K562 (cell line): ENCODE results near the gene TAF1B. TPM values are rescaled to one million over a fixed set of nuclear protein-coding genes. Genes with fewer than 3 reads are reported as not detected.

Experiments used
- CEBPZ ChIP-seq: fragments of 150-350 bp; IDR thresholded peaks from 2 replicates; pipeline ENCODE4 v1.6.1; 2014; ENCODE audit warnings: low read depth, mild to moderate bottlenecking, low read length, borderline replicate concordance
- PHF20 ChIP-seq: fragments of 450-650 bp; IDR thresholded peaks from 2 replicates; pipeline ENCODE4 v1.6.1; 2018; ENCODE audit not compliant: partially characterized antibody
- PRPF4 ChIP-seq: fragments of 200-400 bp; formaldehyde crosslinking; IDR thresholded peaks from one replicate; pipeline ENCODE4 v1.6.1; 2017; ENCODE audit warnings: low read length, low read depth, mild to moderate bottlenecking; ENCODE audit not compliant: insufficient read depth, poor library complexity, severe bottlenecking
- STAT5B ChIP-seq: fragments of 250-450 bp; sonication (Bioruptor Pico); IDR thresholded peaks from 2 replicates; pipeline ENCODE4 v1.8.0; 2021; ENCODE audit warnings: mild to moderate bottlenecking, inconsistent platforms
- TEAD1 ChIP-seq, 2 experiments: fragments of 450-650 bp in 1 of 2; sonication (generic) in 1 of 2; formaldehyde crosslinking; IDR thresholded peaks; 2 replicates each; pipeline versions ENCODE4 v1.4.0 to v1.8.0; 2020 to 2022; ENCODE audit warnings: mild to moderate bottlenecking in 2 of 2, missing genetic modification reagents in 1 of 2
- THRB ChIP-seq: fragments of 450-650 bp; formaldehyde crosslinking; conservative IDR thresholded peaks from 2 replicates; pipeline ENCODE4 v1.4.0; 2022; ENCODE audit warnings: mild to moderate bottlenecking, missing genetic modification characterization
- TRIM28 ChIP-seq: fragments of 450-650 bp; IDR thresholded peaks from 2 replicates; pipeline ENCODE4 v1.6.1; 2017
- ZNF146 ChIP-seq: IDR thresholded peaks from one replicate; pipeline ENCODE4 v1.6.1; 2018; ENCODE audit warnings: missing compliant biosample characterization; ENCODE audit not compliant: unreplicated experiment
- ZNF217 ChIP-seq: sonication (generic); formaldehyde crosslinking; IDR thresholded peaks from 2 replicates; pipeline ENCODE4 v1.8.0; 2022; ENCODE audit warnings: mild to moderate bottlenecking, missing genetic modification reagents
- polyA plus RNA-seq, 8 experiments: library from polyadenylated mRNA; depleted of rRNA in 4 of 8; stranded (reverse) in 5 of 8; unstranded in 3 of 8; fragments of >200 nt; fragmentation: Nextera tagmentation in 2 of 8; fragmentation: Illumina TruSeq in 1 of 8; extraction: Ambion mirVana in 2 of 8; extraction: Trizol in 1 of 8; gene quantifications; 2 replicates each; pipeline versions ENCODE4 v1.2.1 to v1.2.3, GENCODE V29; 2011 to 2014; ENCODE audit warnings: inconsistent platforms in 1 of 8, missing spikeins in 1 of 8
- total RNA-seq, 7 experiments: library from RNA; depleted of rRNA in 6 of 7; stranded (reverse); fragments of >200 nt in 6 of 7; fragmentation: Illumina TruSeq in 2 of 7; extraction: Trizol in 2 of 7; gene quantifications; 2 replicates each; pipeline versions ENCODE4 v1.2.1 to v1.2.3, GENCODE V29; 2011 to 2021; ENCODE audit warnings: low replicate concordance in 1 of 7
- TF ChIP-seq, protein P1 (sequence below), 2 experiments: fragments of 450-650 bp; formaldehyde crosslinking in 1 of 2; IDR thresholded peaks; 2 replicates each; pipeline versions ENCODE4 v1.4.0 to v1.6.1; 2014 to 2020; ENCODE audit warnings: mild to moderate bottlenecking in 2 of 2, borderline replicate concordance in 1 of 2, low read depth in 1 of 2
- TF ChIP-seq, protein P2 (sequence below): sonication (generic); formaldehyde crosslinking; IDR thresholded peaks from 2 replicates; pipeline ENCODE4 v1.8.1; 2023; ENCODE audit warnings: mild to moderate bottlenecking, missing genetic modification reagents

TAF1B gene
- total and polyA plus RNA-seq, 9 of the 15 experiments (the other 6 are each of a cell fraction or from before 2014, with no cell fraction given): 8.8 to 25.1 (median 17.3) TPM

DNA sequence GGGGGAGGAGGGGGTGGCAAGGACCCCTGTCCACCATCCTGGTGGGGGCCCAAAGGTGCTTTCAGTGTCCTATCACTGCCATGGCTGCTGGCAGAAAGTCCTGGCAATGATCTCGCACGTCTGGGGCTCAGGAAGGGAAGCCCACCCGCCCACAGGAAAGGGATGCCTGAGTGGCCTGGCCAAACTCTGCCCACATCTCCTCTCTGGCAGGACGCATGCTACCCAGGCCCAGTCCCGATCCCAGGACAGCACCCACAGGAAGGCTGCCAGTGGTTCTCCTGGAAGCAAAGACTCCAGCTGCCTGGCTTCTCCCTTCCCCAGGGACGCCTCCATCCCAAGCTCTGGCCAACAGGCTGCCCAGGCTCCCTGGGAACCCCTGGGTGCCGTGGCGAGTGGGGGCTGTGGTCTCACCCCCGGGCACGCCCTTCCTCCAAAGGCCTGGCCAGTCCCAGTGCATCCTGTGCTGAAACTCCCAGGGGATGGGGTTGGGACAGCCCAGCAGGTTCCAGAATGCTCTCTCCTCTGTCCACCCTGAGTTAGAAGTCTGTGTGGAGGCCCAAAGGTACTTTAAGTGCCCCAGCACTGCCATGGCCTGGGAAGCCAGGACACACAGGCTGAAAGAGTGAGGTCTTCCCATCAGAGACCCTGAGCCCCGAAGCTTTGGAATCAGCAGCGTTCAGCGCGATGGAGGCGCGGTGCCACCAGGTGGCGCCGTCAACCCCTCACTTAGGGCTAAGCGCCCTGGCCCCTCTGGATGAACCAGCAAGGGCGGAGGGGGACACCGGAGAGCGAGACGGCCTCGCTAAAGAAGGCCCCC, 29.8 kb upstream of the TAF1B start (continued):
- TF ChIP-seq, protein P1, sequence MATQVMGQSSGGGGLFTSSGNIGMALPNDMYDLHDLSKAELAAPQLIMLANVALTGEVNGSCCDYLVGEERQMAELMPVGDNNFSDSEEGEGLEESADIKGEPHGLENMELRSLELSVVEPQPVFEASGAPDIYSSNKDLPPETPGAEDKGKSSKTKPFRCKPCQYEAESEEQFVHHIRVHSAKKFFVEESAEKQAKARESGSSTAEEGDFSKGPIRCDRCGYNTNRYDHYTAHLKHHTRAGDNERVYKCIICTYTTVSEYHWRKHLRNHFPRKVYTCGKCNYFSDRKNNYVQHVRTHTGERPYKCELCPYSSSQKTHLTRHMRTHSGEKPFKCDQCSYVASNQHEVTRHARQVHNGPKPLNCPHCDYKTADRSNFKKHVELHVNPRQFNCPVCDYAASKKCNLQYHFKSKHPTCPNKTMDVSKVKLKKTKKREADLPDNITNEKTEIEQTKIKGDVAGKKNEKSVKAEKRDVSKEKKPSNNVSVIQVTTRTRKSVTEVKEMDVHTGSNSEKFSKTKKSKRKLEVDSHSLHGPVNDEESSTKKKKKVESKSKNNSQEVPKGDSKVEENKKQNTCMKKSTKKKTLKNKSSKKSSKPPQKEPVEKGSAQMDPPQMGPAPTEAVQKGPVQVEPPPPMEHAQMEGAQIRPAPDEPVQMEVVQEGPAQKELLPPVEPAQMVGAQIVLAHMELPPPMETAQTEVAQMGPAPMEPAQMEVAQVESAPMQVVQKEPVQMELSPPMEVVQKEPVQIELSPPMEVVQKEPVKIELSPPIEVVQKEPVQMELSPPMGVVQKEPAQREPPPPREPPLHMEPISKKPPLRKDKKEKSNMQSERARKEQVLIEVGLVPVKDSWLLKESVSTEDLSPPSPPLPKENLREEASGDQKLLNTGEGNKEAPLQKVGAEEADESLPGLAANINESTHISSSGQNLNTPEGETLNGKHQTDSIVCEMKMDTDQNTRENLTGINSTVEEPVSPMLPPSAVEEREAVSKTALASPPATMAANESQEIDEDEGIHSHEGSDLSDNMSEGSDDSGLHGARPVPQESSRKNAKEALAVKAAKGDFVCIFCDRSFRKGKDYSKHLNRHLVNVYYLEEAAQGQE (IDR thresholded peaks at IDR 0.05; ENCODE audit: borderline replicate concordance): peak; percentile 88
- TF ChIP-seq, protein P1 (CRISPR knock-in tag; IDR thresholded peaks at IDR 0.05; ENCODE audit: low read depth): no peak
- TF ChIP-seq ZNF217 (CRISPR knock-in tag): no peak
- no peak for TF ChIP-seq STAT5B
- TF ChIP-seq TEAD1 (CRISPR knock-in tag; IDR thresholded peaks at IDR 0.05): no peak
- no peak for TF ChIP-seq CEBPZ
- no peak for TF ChIP-seq PRPF4
- no peak for TF ChIP-seq THRB (CRISPR knock-in tag)
- no peak for TF ChIP-seq ZNF146 (CRISPR knock-in tag)
- no peak for TF ChIP-seq PHF20
- TF ChIP-seq, protein P2, sequence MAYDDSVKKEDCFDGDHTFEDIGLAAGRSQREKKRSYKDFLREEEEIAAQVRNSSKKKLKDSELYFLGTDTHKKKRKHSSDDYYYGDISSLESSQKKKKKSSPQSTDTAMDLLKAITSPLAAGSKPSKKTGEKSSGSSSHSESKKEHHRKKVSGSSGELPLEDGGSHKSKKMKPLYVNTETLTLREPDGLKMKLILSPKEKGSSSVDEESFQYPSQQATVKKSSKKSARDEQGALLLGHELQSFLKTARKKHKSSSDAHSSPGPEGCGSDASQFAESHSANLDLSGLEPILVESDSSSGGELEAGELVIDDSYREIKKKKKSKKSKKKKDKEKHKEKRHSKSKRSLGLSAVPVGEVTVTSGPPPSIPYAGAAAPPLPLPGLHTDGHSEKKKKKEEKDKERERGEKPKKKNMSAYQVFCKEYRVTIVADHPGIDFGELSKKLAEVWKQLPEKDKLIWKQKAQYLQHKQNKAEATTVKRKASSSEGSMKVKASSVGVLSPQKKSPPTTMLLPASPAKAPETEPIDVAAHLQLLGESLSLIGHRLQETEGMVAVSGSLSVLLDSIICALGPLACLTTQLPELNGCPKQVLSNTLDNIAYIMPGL (CRISPR knock-in tag): no peak
- TF ChIP-seq TRIM28: no peak
